Hematopoietic multipotent progenitor cell treated with erythropoietin and hydrocortisone succinate and interleukin-3 and kit ligand, for 17 days (in vitro differentiated cells): ENCODE results near the gene RFXANK.

ENCODE experiments used
- DNase-seq: peaks from one replicate; pipeline ENCODE4 v3.0.0-alpha.2; 2015; ENCODE audit warnings: low spot score

Gene RFXANK

GRCh38 chr19:19232261-19232721 lies 40.2 kb downstream of the RFXANK start:
- DNase-seq, result no peak

GRCh38 chr19:19234220-19234816 lies 42.3 kb downstream of the RFXANK start:
- no peak for DNase-seq

- no peak for DNase-seq
These were observed 44.1 kb downstream of the RFXANK start for GRCh38 chr19:19236173-19236572.

- no peak for DNase-seq
These were observed 46.3 kb downstream of the RFXANK start for GRCh38 chr19:19238126-19238894.

GRCh38 chr19:19239675-19240074 lies 47.6 kb downstream of the RFXANK start:
- no peak for DNase-seq

GRCh38 chr19:19240476-19240875 lies 48.4 kb downstream of the RFXANK start:
- DNase-seq, result no peak

GRCh38 chr19:19250196-19250801 lies 58.2 kb downstream of the RFXANK start:
- DNase-seq, result no peak
